Breast epithelium (tissue), 3 donors: Measurements from ENCODE around the gene ACOT2.

ENCODE experiments used
- CTCF ChIP-seq, 3 donors: fragments of 450-650 bp; IDR thresholded peaks; one replicate each; pipeline ENCODE4 v1.5.1; 2016 to 2017; ENCODE audit warnings: antibody characterized with exemption in 3 of 3, mild to moderate bottlenecking in 3 of 3, moderate library complexity in 3 of 3
- POLR2A ChIP-seq: fragments of 450-650 bp; IDR thresholded peaks from one replicate; pipeline ENCODE4 v1.6.1; 2016; ENCODE audit warnings: antibody characterized with exemption, mild to moderate bottlenecking, moderate library complexity

- TF ChIP-seq CTCF (IDR thresholded peaks at IDR 0.05) (no peak), POLR2A (no peak)
Measured at GRCh38 chr14:73524493-73524892, 44.5 kb upstream of the ACOT2 start.
